Hepatocyte (in vitro differentiated cells): ENCODE data around the gene MIX23.

Experiments
- CTCF ChIP-seq: fragments of 200-600 bp; sonication (generic); IDR thresholded peaks from 2 replicates; pipeline ENCODE4 v1.5.1; 2016; ENCODE audit warnings: antibody characterized with exemption, mild to moderate bottlenecking; ENCODE audit not compliant: poor library complexity
- EZH2 ChIP-seq: fragments of 200-600 bp; sonication (generic); IDR thresholded peaks from 2 replicates; pipeline ENCODE4 v1.6.1; 2016; ENCODE audit warnings: antibody characterized with exemption, mild to moderate bottlenecking, borderline replicate concordance

GRCh38 chr3:122410111-122410510 lies 27.1 kb upstream of the MIX23 start:
- TF ChIP-seq CTCF (no peak), EZH2 (no peak)
